Memory B cell (primary cell): Measurements from ENCODE around the gene LTBP2.
A peak's percentile ranks its signal among the peaks of the same experiment; 100 is the strongest.

Experiments
- ATAC-seq: fragments of 150-1000 bp; cut with Tn5 transposase; 2 replicates; pipeline ENCODE4 v1.10.0; 2021; ENCODE audit warnings: low read depth, mild to moderate bottlenecking, moderate library complexity
- DNase-seq, 2 donors: peaks; one replicate each; pipeline ENCODE4 v3.0.0; 2022; ENCODE audit warnings: low spot score in 2 of 2
- H3K27ac Mint-ChIP-seq: one replicate; pipeline ENCODE4 v1.8.0; 2022; ENCODE audit warnings: mild to moderate bottlenecking, moderate library complexity, mixed read lengths
- H3K27me3 Mint-ChIP-seq: one replicate; pipeline ENCODE4 v1.8.0; 2022; ENCODE audit warnings: mixed read lengths
- H3K36me3 Mint-ChIP-seq: one replicate; pipeline ENCODE4 v1.8.0; 2022; ENCODE audit warnings: mild to moderate bottlenecking, mixed read lengths
- H3K4me1 Mint-ChIP-seq: one replicate; pipeline ENCODE4 v1.8.0; 2022; ENCODE audit warnings: mixed read lengths
- H3K4me3 Mint-ChIP-seq: one replicate; pipeline ENCODE4 v1.8.0; 2022; ENCODE audit warnings: mild to moderate bottlenecking, moderate library complexity, mixed read lengths
- H3K9me3 Mint-ChIP-seq: one replicate; pipeline ENCODE4 v1.8.0; 2022; ENCODE audit warnings: mixed read lengths

The LTBP2 gene

DNA sequence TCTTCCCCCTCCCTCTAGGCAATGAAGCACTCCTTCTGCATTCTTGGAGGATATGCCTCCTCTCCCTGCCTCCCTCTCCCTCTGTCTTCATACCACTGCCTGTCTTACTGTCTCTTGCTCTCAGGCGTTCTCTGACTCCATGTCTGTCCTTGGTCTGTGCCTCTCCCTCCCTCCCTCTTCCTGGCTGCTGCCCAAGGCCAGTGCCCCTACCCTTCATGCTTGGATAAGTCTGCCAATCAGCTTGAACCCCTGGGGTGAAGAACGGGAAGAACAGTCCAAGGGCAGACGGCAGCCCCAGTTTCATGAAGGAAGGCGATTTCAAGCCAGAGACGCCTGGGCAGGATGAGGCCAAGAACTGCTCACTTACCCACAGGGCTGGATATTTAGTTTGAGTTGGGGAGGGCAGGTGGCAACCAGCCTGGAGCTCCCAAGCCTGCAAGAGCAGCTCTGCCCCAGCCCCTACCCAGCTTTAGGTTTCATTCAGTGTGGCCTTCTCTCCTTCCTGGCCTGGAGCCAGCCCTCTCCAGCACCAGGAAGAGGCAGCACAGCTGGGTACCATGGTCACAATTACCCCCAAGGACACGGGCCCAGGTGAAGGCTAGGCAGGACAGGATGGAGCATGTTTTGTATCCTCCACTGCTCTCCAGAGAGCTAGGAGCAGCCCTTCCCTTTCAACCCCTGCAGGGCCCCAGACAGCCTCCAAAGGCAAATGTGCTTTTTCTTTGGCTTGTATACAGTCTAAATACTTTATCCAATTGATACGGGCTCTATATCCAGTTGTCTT, 35.8 kb upstream of the LTBP2 start:
- H3K4me3 Mint-ChIP-seq, result no peak overlapping the region
- no peak for ATAC-seq
- H3K9me3 Mint-ChIP-seq, result no peaks in the 10 kb centered on the region
- H3K36me3 Mint-ChIP-seq, result no peaks in the 10 kb centered on the region
- peaks cover 11% of the 10 kb centered on the region for H3K27me3 Mint-ChIP-seq
- peaks cover 4% of the 10 kb centered on the region for H3K4me1 Mint-ChIP-seq
- DNase-seq, result no peak
- H3K27ac Mint-ChIP-seq, result no peak overlapping the region

- Mint-ChIP-seq H3K4me1 (peaks cover 4% of the 10 kb centered on the region), H3K4me3 (no peak overlapping the region), H3K27me3 (peaks cover 13% of the 10 kb centered on the region), H3K9me3 (no peaks in the 10 kb centered on the region), H3K36me3 (no peaks in the 10 kb centered on the region), H3K27ac (no peak overlapping the region)
- ATAC-seq (no peak), DNase-seq (no peak)
These were observed 35.1 kb upstream of the LTBP2 start for GRCh38 chr14:74647061-74647677.

- Mint-ChIP-seq H3K27ac (peak overlapping the region; percentile 45), H3K9me3 (no peaks in the 10 kb centered on the region), H3K36me3 (no peaks in the 10 kb centered on the region), H3K27me3 (peaks cover 13% of the 10 kb centered on the region), H3K4me3 (no peak overlapping the region), H3K4me1 (peaks cover 4% of the 10 kb centered on the region)
- no peak for ATAC-seq
- DNase-seq, result no peak
These were observed 33.9 kb upstream of the LTBP2 start for GRCh38 chr14:74645756-74646470.

DNA sequence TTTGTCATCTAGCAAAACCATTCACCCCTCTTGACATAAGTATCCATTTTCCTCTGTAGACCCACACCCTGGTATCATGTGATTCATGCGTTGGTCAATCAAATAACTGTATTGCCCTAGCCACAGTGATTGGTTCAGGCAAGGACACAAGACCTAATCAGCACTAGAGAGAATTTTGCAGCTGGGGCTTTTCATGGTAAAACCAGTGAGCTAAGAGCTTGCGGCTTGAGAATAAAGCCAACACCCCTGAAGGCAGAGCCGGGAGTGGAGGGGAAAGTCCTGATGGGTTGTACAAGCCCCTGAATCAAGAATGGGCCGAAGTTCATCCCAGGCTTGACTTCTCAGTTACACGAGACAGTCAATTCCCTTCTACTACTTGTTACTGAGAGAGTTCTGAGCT, 33.2 kb upstream of the LTBP2 start:
- ATAC-seq (no peak), DNase-seq (no peak)
- no peak overlapping the region for H3K4me3 Mint-ChIP-seq
- peaks cover 14% of the 10 kb centered on the region for H3K27me3 Mint-ChIP-seq
- no peaks in the 10 kb centered on the region for H3K9me3 Mint-ChIP-seq
- H3K4me1 Mint-ChIP-seq, result peaks cover 4% of the 10 kb centered on the region
- H3K36me3 Mint-ChIP-seq, result no peaks in the 10 kb centered on the region
- no peak overlapping the region for H3K27ac Mint-ChIP-seq

GRCh38 chr14:74641601-74642391, 29.8 kb upstream of the LTBP2 start:
- Mint-ChIP-seq H3K9me3 (no peaks in the 10 kb centered on the region), H3K27me3 (peaks cover 15% of the 10 kb centered on the region)

GRCh38 chr14:74638966-74639365, 26.9 kb upstream of the LTBP2 start:
- no peak for ATAC-seq

More at GRCh38 chr14:74641601-74642391, 29.8 kb upstream of the LTBP2 start:
- H3K4me3 Mint-ChIP-seq, result no peak overlapping the region
- ATAC-seq (no peak), DNase-seq (no peak)
- H3K27ac Mint-ChIP-seq, result no peak overlapping the region
- no peaks in the 10 kb centered on the region for H3K36me3 Mint-ChIP-seq
- H3K4me1 Mint-ChIP-seq, result no peaks in the 10 kb centered on the region

GRCh38 chr14:74638066-74638465, 26.0 kb upstream of the LTBP2 start:
- peaks cover 11% of the 10 kb centered on the region for H3K27me3 Mint-ChIP-seq
- no peaks in the 10 kb centered on the region for H3K36me3 Mint-ChIP-seq
- ATAC-seq (no peak), DNase-seq (no peak)
- H3K9me3 Mint-ChIP-seq, result no peaks in the 10 kb centered on the region
- no peaks in the 10 kb centered on the region for H3K4me1 Mint-ChIP-seq
- H3K4me3 Mint-ChIP-seq, result no peak overlapping the region
- no peak overlapping the region for H3K27ac Mint-ChIP-seq

More at GRCh38 chr14:74638966-74639365, 26.9 kb upstream of the LTBP2 start:
- Mint-ChIP-seq H3K4me1 (no peaks in the 10 kb centered on the region), H3K27me3 (peaks cover 11% of the 10 kb centered on the region), H3K36me3 (no peaks in the 10 kb centered on the region), H3K9me3 (no peaks in the 10 kb centered on the region), H3K27ac (no peak overlapping the region), H3K4me3 (no peak overlapping the region)
- no peak for DNase-seq

GRCh38 chr14:74637178-74637550, 25.1 kb upstream of the LTBP2 start:
- no peak for DNase-seq
- ATAC-seq, result no peak
- Mint-ChIP-seq H3K4me1 (no peaks in the 10 kb centered on the region), H3K27ac (no peak overlapping the region), H3K4me3 (no peak overlapping the region), H3K36me3 (no peaks in the 10 kb centered on the region), H3K27me3 (peaks cover 13% of the 10 kb centered on the region), H3K9me3 (no peaks in the 10 kb centered on the region)

- no peak overlapping the region for H3K27ac Mint-ChIP-seq
- peaks cover 13% of the 10 kb centered on the region for H3K27me3 Mint-ChIP-seq
- no peaks in the 10 kb centered on the region for H3K4me1 Mint-ChIP-seq
- H3K4me3 Mint-ChIP-seq, result no peak overlapping the region
- DNase-seq, result no peak
- no peak for ATAC-seq
- H3K36me3 Mint-ChIP-seq, result no peaks in the 10 kb centered on the region
- H3K9me3 Mint-ChIP-seq, result no peaks in the 10 kb centered on the region
These were observed 24.6 kb upstream of the LTBP2 start for GRCh38 chr14:74636424-74637177.

GRCh38 chr14:74635847-74636246, 23.8 kb upstream of the LTBP2 start:
- no peaks in the 10 kb centered on the region for H3K4me1 Mint-ChIP-seq
- ATAC-seq, result no peak

GRCh38 chr14:74634964-74635363, 22.9 kb upstream of the LTBP2 start:
- H3K36me3 Mint-ChIP-seq, result no peaks in the 10 kb centered on the region
- no peak overlapping the region for H3K27ac Mint-ChIP-seq
- no peaks in the 10 kb centered on the region for H3K4me1 Mint-ChIP-seq
- H3K27me3 Mint-ChIP-seq, result peaks cover 16% of the 10 kb centered on the region
- DNase-seq, result no peak
- H3K4me3 Mint-ChIP-seq, result no peak overlapping the region
- ATAC-seq, result no peak
- no peaks in the 10 kb centered on the region for H3K9me3 Mint-ChIP-seq

More at GRCh38 chr14:74635847-74636246, 23.8 kb upstream of the LTBP2 start:
- Mint-ChIP-seq H3K4me3 (no peak overlapping the region), H3K36me3 (no peaks in the 10 kb centered on the region), H3K27me3 (peaks cover 16% of the 10 kb centered on the region), H3K27ac (no peak overlapping the region), H3K9me3 (no peaks in the 10 kb centered on the region)
- DNase-seq, result no peak

GRCh38 chr14:74634481-74634880, 22.4 kb upstream of the LTBP2 start:
- no peaks in the 10 kb centered on the region for H3K4me1 Mint-ChIP-seq
- no peak for ATAC-seq
- H3K36me3 Mint-ChIP-seq, result no peaks in the 10 kb centered on the region
- DNase-seq, result no peak
- no peaks in the 10 kb centered on the region for H3K9me3 Mint-ChIP-seq
- H3K4me3 Mint-ChIP-seq, result no peak overlapping the region
- peaks cover 16% of the 10 kb centered on the region for H3K27me3 Mint-ChIP-seq
- H3K27ac Mint-ChIP-seq, result no peak overlapping the region
